ENCODE data around the gene ENTPD1. TPM values are rescaled to one million over a fixed set of nuclear protein-coding genes. Genes with fewer than 3 reads are reported as not detected.

Gene ENTPD1
- total and polyA plus RNA-seq, 8 donors, result 3.7 to 56.7 (median 9.7) TPM

DNA sequence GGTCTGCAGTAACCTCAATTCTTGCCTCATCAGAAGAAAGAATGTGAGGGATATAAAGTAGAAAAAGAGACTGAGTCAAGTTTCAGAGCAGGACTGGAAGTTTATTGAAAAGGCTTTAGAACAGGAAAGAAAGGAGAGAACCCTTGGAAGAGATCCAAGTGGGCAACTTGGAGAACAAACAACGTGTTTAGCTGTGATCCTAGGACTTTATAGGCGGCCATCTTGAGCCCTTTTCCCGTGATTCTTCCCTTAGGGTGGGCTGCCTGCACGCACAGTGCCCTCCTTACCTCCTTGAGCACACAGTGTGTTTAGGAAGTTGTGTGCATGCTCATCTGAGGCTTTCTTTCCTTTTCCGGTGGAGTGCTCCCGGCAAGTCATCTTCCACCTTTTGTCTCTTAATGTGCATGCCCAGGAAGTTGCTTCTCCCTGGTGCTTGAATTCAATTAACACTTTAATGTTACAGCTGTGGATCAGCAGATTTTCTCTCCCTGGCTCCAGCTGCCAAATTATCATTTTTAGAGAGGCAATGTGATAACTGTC, 59.8 kb downstream of the ENTPD1 start:
- WGBS, 5 donors, result 72 to 86% (median 76%) methylated on average over 6 of the region's 6 CpGs
- DNase-seq, result no peak
- Histone ChIP-seq H3K4me3 (no peak overlapping the region), H3K36me3 (no peaks in the 10 kb centered on the region), H3K27me3 (no peaks in the 10 kb centered on the region), H3K27ac (peak overlapping the region in 4 of 5 donors; percentile 2 to 44 (median 14)), H3K9me3 (no peaks in the 10 kb centered on the region), H3K4me1 (peaks cover 0 to 43% (median 5%) of the 10 kb centered on the region in 4 donors)
- TF ChIP-seq POLR2A (IDR thresholded peaks at IDR 0.05) (no peak), EP300 (IDR thresholded peaks at IDR 0.05) (no peak), POLR2AphosphoS5 (IDR thresholded peaks at IDR 0.05) (no peak)
- TF ChIP-seq, protein P1, sequence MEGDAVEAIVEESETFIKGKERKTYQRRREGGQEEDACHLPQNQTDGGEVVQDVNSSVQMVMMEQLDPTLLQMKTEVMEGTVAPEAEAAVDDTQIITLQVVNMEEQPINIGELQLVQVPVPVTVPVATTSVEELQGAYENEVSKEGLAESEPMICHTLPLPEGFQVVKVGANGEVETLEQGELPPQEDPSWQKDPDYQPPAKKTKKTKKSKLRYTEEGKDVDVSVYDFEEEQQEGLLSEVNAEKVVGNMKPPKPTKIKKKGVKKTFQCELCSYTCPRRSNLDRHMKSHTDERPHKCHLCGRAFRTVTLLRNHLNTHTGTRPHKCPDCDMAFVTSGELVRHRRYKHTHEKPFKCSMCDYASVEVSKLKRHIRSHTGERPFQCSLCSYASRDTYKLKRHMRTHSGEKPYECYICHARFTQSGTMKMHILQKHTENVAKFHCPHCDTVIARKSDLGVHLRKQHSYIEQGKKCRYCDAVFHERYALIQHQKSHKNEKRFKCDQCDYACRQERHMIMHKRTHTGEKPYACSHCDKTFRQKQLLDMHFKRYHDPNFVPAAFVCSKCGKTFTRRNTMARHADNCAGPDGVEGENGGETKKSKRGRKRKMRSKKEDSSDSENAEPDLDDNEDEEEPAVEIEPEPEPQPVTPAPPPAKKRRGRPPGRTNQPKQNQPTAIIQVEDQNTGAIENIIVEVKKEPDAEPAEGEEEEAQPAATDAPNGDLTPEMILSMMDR (IDR thresholded peaks at IDR 0.05), result no peak
- intact Hi-C loops (cut with DNase I; ENCODE audit: low total_unique reads), result no loop called here

DNA sequence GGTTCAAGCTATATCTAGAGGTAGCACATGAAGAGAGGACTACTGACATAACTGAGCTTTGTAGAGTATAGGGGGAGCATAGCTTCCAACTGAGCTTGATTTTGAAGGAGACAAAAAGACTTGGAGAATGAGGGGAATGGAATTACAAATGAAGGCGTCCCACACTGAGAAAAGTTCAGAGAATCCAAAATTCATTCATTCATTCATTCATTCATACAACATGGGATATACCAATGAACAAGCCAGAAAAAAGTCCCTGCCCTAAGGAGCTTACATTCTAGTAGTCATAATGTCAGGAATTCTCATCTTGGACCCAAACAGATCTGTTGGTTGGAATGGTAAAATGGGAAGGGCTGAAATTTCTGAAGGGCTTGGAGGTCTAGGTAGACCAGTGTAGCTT, 62.0 kb downstream of the ENTPD1 start:
- Histone ChIP-seq H3K27me3 (no peaks in the 10 kb centered on the region), H3K27ac (peak overlapping the region in 3 of 5 donors; percentile 8 to 31 (median 25)), H3K36me3 (no peaks in the 10 kb centered on the region), H3K4me3 (no peak overlapping the region), H3K4me1 (peaks cover 0 to 53% (median 6%) of the 10 kb centered on the region in 4 donors), H3K9me3 (no peaks in the 10 kb centered on the region)
- TF ChIP-seq EP300 (IDR thresholded peaks at IDR 0.05) (no peak), POLR2AphosphoS5 (IDR thresholded peaks at IDR 0.05) (no peak), POLR2A (IDR thresholded peaks at IDR 0.05) (no peak)
- TF ChIP-seq, protein P1 (IDR thresholded peaks at IDR 0.05), result no peak
- WGBS, 5 donors, result 86 to 97% (median 92%) methylated on average over 1 of the region's 1 CpG
- intact Hi-C loops (cut with DNase I; ENCODE audit: low total_unique reads), result no loop called here
- no peak for DNase-seq

DNA sequence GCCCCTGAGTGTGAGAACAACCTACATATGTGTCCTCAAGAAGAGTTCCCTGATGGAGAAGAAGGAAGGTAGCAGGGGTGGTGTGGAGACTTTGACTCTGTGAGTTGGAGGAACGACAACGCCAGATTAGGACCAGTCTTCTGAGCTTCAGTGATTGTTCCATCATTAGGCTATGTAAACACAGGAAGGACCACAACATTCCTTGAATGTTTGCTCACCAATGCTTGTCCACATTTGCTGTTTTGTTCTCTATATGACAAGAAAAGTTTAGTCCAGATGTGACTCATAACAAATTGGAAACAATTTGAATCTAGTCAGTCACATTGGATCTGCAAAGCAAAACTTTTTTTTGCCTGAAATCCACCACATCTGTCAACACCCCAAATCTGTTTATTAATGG, 62.7 kb downstream of the ENTPD1 start:
- peak overlapping the region in 3 of 5 donors; percentile 8 to 56 (median 25) for H3K27ac ChIP-seq
- no peak for TF ChIP-seq POLR2A (IDR thresholded peaks at IDR 0.05)
- peak in 1 of 3 donors; percentile 57 for TF ChIP-seq POLR2AphosphoS5 (IDR thresholded peaks at IDR 0.05)
- H3K36me3 ChIP-seq, result no peaks in the 10 kb centered on the region
- no peak overlapping the region for H3K4me3 ChIP-seq
- no peaks in the 10 kb centered on the region for H3K9me3 ChIP-seq
- intact Hi-C loops (cut with DNase I; ENCODE audit: low total_unique reads), result no loop called here
- H3K27me3 ChIP-seq, result no peaks in the 10 kb centered on the region
- DNase-seq, result no peak
- peaks cover 0 to 47% (median 5%) of the 10 kb centered on the region in 4 donors for H3K4me1 ChIP-seq
- 18 to 33% (median 21%) methylated on average over 2 of the region's 2 CpGs for WGBS, 5 donors

DNA sequence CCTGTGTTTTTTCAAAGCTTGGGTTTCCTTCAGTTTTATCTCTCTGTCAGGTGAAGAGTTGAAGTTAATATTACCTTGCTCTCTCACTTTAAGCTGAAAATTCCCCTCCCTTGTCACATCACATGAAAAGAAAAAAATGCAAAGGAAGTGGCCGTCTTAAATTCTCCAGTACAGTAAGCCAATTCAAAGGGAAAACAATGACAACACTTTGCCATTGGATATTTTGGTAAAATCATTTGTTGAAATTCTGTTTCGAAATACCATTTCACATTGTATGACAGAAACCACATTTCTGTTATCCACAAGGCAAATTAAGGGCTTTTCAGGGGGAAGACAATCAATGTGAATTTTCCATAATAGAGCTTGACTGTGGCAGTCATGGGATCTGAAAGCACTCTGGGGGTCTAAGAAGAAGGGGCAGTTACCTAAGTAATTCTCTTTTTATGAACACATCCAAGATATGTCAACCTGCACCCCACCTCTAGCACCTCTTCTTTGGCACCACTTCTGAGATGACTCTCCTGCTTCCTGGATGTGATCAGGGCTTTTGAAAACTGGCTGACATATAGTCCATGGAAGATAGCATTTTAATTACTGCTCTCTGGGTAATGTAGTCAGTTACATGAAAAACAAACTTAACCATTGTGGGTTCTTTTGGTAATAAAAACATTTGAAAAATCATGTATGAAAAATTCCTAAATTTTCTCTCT, 63.8 kb downstream of the ENTPD1 start:
- no peaks in the 10 kb centered on the region for H3K27me3 ChIP-seq
- intact Hi-C loops (cut with DNase I; ENCODE audit: low total_unique reads), result no loop called here
- H3K9me3 ChIP-seq, result no peaks in the 10 kb centered on the region
- H3K36me3 ChIP-seq, result no peaks in the 10 kb centered on the region
- no peak for TF ChIP-seq EP300 (IDR thresholded peaks at IDR 0.05)
- TF ChIP-seq, protein P1 (IDR thresholded peaks at IDR 0.05), result no peak
- no peak for TF ChIP-seq POLR2AphosphoS5 (IDR thresholded peaks at IDR 0.05)
- no peak for TF ChIP-seq POLR2A (IDR thresholded peaks at IDR 0.05)
- DNase-seq, result no peak
- peak overlapping the region in 2 of 5 donors; percentile 25 to 56 for H3K27ac ChIP-seq
- H3K4me3 ChIP-seq, result no peak overlapping the region
- H3K4me1 ChIP-seq, result peaks cover 0 to 36% (median 2%) of the 10 kb centered on the region in 4 donors
- 40 to 49% (median 44%) methylated on average over 2 of the region's 2 CpGs for WGBS, 5 donors

DNA sequence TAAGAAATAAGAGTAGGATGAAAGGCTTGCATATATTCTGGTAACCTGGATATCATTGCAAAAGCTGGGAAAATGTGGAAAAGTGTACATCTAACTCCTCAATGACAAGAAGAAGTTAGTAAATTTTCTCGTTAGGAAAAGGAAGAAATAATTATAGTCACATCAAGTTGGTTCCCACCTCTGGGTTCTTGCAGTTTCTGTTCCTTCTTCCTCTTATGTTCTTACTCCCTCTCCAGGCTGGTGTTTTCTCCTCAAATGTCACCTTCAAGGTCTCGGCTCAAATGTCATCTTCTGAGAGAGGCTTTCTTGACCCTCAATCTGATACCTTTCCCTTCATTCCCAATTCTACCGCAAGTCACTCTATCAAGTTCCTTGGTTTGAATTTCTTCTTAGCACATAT, 64.4 kb downstream of the ENTPD1 start:
- TF ChIP-seq POLR2A (IDR thresholded peaks at IDR 0.05), result no peak
- WGBS, 5 donors, result 54 to 69% (median 57%) methylated on average over 3 of the region's 3 CpGs
- H3K4me3 ChIP-seq, result no peak overlapping the region
- peaks cover 0 to 36% (median 2%) of the 10 kb centered on the region in 4 donors for H3K4me1 ChIP-seq
- no peaks in the 10 kb centered on the region for H3K27me3 ChIP-seq
- no peaks in the 10 kb centered on the region for H3K9me3 ChIP-seq
- peak overlapping the region in 1 of 5 donors; percentile 56 for H3K27ac ChIP-seq
- H3K36me3 ChIP-seq, result no peaks in the 10 kb centered on the region
- DNase-seq, result no peak
- intact Hi-C loops (cut with DNase I; ENCODE audit: low total_unique reads), result no loop called here
